Cardiac fibroblast (primary cell): ENCODE measurements around the gene ALK.

Source experiments
- DNase-seq, 2 donors: peaks; one replicate each; pipeline versions ENCODE4 v3.0.0 to v3.0.0-alpha.2; 2010; ENCODE audit warnings: low read depth in 2 of 2
- H3K4me3 ChIP-seq, 2 donors: replicated peaks in 1 of 2; 1 replicate in 1 of 2; 2 replicates in 1 of 2; pipeline ENCODE4 v1.5.1; 2011; ENCODE audit warnings: low read depth in 2 of 2, low read length in 2 of 2, mild to moderate bottlenecking in 2 of 2, moderate library complexity in 1 of 2
- CTCF ChIP-seq: IDR thresholded peaks from one replicate; pipeline ENCODE4 v1.5.1; 2011; ENCODE audit warnings: low read depth, mild to moderate bottlenecking, low read length, inconsistent platforms

Gene ALK

DNA sequence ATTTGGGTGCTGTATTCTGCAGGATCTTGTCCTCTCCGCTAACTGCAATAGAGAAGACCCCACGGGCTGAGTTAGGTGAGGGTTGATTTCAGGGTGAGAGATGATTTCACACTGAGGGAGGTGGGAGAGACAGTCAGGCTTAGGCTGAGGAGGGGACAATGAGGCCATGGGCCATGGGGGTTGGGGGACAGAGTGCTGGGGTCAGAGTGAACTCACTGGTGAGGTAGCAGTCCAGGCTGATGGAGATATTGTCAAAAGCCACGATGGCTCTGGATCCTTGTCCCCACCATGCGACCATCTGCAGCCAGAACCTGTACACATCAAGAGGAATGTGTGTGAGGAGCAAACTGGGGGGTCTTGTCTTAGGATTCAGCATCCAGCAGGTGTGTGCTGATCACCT lies 646.2 kb downstream of the ALK start:
- no peak for DNase-seq
- no peak for TF ChIP-seq CTCF
- H3K4me3 ChIP-seq, result no peak overlapping the region

- no peak overlapping the region for H3K4me3 ChIP-seq
- TF ChIP-seq CTCF, result no peak
- no peak for DNase-seq
These were observed 647.4 kb downstream of the ALK start for GRCh38 chr2:29273685-29274611.

- no peak for DNase-seq
- no peak for TF ChIP-seq CTCF
- no peak overlapping the region for H3K4me3 ChIP-seq
These were observed 648.2 kb downstream of the ALK start for GRCh38 chr2:29273004-29273684.

- H3K4me3 ChIP-seq, result no peak overlapping the region
These were observed 649.1 kb downstream of the ALK start for GRCh38 chr2:29272311-29272710.

DNA sequence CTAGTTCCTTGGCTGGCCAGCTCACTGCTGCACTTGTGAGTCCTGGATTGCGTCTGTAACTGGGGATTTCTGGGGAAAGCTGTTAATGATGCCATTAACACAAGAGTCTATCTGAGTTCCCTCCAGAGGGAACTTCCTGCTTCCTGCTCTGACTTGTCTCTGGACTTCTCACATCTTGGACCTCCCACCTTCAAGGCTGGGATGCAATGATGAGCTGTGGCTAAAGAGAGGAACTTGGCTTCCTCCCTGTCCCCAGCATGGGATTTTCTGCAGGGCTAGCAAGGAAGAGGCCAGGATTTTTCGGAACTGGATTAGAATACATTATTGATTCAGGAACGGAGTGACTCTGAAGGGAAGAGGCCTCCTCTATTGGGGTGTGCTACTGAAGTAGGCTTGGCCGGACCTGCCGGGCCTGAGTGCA lies 650.7 kb downstream of the ALK start:
- no peak for TF ChIP-seq CTCF
- H3K4me3 ChIP-seq, result no peak overlapping the region
- no peak for DNase-seq

More at GRCh38 chr2:29272311-29272710, 649.1 kb downstream of the ALK start:
- no peak for DNase-seq
- TF ChIP-seq CTCF, result no peak

DNA sequence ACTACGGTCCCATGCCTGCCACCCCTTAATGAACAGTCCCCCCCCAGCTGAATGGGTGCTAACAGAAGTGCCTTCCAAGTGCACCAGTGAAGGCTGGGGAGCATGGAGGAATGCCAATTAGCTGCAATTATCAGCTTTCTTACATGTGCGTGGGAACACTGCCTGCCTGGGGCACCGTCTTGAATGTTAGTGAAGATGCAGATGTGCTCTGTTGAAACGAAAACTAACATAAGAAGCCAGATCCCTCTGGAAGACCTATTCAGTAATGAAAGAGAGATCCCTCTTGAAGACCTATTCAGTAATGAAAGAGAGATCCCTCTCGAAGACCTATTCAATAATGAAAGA lies 651.6 kb downstream of the ALK start:
- no peak overlapping the region for H3K4me3 ChIP-seq
- no peak for DNase-seq
- TF ChIP-seq CTCF, result no peak
